GM12878 (cell line): Measurements from ENCODE around the gene DPPA3. TPM values are rescaled to one million over a fixed set of nuclear protein-coding genes. Genes with fewer than 3 reads are reported as not detected.

Experiments
- ATAC-seq: fragments of 200-7000 bp; cut with Tn5 transposase; 3 replicates; pipeline ENCODE4 v1.9.1; 2020; ENCODE audit warnings: mild to moderate bottlenecking, moderate library complexity
- BruUV-seq: library from RNA; stranded (reverse); fragments of 400-500 nt; replicated peaks from 2 replicates; lab custom pipeline; 2021; lab: Mats Ljungman, UMichigan
- CTCF ChIA-PET: fragments of 300-600 bp; sonication (Branson Sonifier 250); formaldehyde crosslinking; extraction: SDS; loops from one replicate; lab custom pipeline; 2021; ENCODE audit warnings: inconsistent platforms; lab: Yijun Ruan, JAX
- POLR2A ChIA-PET: fragments of 350-600 bp; formaldehyde crosslinking; extraction: SDS; loops from one replicate; lab custom pipeline; 2021; ENCODE audit warnings: inconsistent platforms; lab: Charles Lee
- RAD21 ChIA-PET: fragments of 300-600 bp; sonication (Branson Sonifier 250); formaldehyde crosslinking; loops from one replicate; lab custom pipeline; 2023; ENCODE audit warnings: antibody characterized with exemption; ENCODE audit not compliant: unreplicated experiment; lab: Charles Lee
- SMC1A ChIA-PET: fragments of 300-600 bp; sonication (Branson Sonifier 250); formaldehyde crosslinking; loops from one replicate; lab custom pipeline; 2023; ENCODE audit not compliant: unreplicated experiment, uncharacterized antibody; lab: Charles Lee
- DNase-seq: peaks from one replicate; pipeline ENCODE4 v3.0.0-alpha.2; 2011; ENCODE audit warnings: low read depth, low spot score
- FAIRE-seq: peaks from 3 replicates; lab custom pipeline; 2011; peaks lifted over from hg19 to GRCh38; lab: Jason Lieb, UNC
- H2AFZ ChIP-seq: 2 replicates; pipeline ENCODE4 v1.6.0; 2011; ENCODE audit warnings: low read depth, low read length, control low read depth; ENCODE audit not compliant: control insufficient read depth
- H3K27ac ChIP-seq: 2 replicates; pipeline ENCODE4 v1.5.1; 2011; ENCODE audit warnings: control low read depth; ENCODE audit not compliant: control insufficient read depth, insufficient read depth
- H3K27me3 ChIP-seq, 2 experiments: replicated peaks in 1 of 2; 2 replicates each; pipeline versions ENCODE4 v1.6.0 to v1.6.1; 2011; ENCODE audit warnings: low read length in 1 of 2; ENCODE audit not compliant: control insufficient read depth in 2 of 2, insufficient read depth in 2 of 2
- H3K36me3 ChIP-seq, 2 experiments: 2 replicates each; pipeline ENCODE4 v1.5.1; 2011; ENCODE audit warnings: low read length in 1 of 2; ENCODE audit not compliant: control insufficient read depth in 2 of 2, insufficient read depth in 2 of 2
- H3K4me1 ChIP-seq: 2 replicates; pipeline ENCODE4 v1.6.1; 2011; ENCODE audit warnings: mild to moderate bottlenecking, low read length, moderate library complexity, mixed read lengths; ENCODE audit not compliant: control insufficient read depth, insufficient read depth
- H3K4me2 ChIP-seq: 2 replicates; pipeline ENCODE4 v1.6.0; 2011; ENCODE audit warnings: control low read depth; ENCODE audit not compliant: control insufficient read depth, insufficient read depth
- H3K4me3 ChIP-seq: fragments of 200-600 bp; sonication (generic); 2 replicates; pipeline ENCODE4 v1.5.1; 2016
- H3K79me2 ChIP-seq: 2 replicates; pipeline ENCODE4 v1.6.0; 2011; ENCODE audit warnings: low read length; ENCODE audit not compliant: control insufficient read depth, insufficient read depth
- H3K9ac ChIP-seq: 2 replicates; pipeline ENCODE4 v1.8.0; 2011; ENCODE audit warnings: low read length, control low read depth, mixed read lengths; ENCODE audit not compliant: control insufficient read depth, insufficient read depth
- H3K9me3 ChIP-seq: replicated peaks from 3 replicates; pipeline ENCODE4 v1.5.1; 2011; ENCODE audit warnings: mild to moderate bottlenecking, low read length; ENCODE audit not compliant: control insufficient read depth, insufficient read depth
- H4K20me1 ChIP-seq: 2 replicates; pipeline ENCODE4 v1.6.0; 2011; ENCODE audit not compliant: control insufficient read depth, insufficient read depth
- ATF2 ChIP-seq: IDR thresholded peaks from 2 replicates; pipeline ENCODE4 v1.6.1; 2012; ENCODE audit warnings: low read length, inconsistent platforms
- BRCA1 ChIP-seq: IDR thresholded peaks from 2 replicates; pipeline ENCODE4 v1.6.1; 2011; ENCODE audit warnings: low read depth, low read length, improper control_type of control experiment
- CREM ChIP-seq: IDR thresholded peaks from 2 replicates; pipeline ENCODE4 v1.6.1; 2014; ENCODE audit warnings: antibody characterized with exemption, low read depth
- EP300 ChIP-seq, 2 experiments: fragments of 150-350 bp in 1 of 2; IDR thresholded peaks; 2 replicates each; pipeline ENCODE4 v1.6.1; 2011 to 2012; ENCODE audit warnings: low read depth in 2 of 2, low read length in 2 of 2, borderline replicate concordance in 1 of 2, improper control_type of control experiment in 1 of 2, inconsistent platforms in 1 of 2; ENCODE audit not compliant: control insufficient read depth in 1 of 2
- HDAC2 ChIP-seq: fragments of 200-600 bp; sonication (generic); IDR thresholded peaks from 2 replicates; pipeline ENCODE4 v1.6.1; 2017
- HDAC6 ChIP-seq: fragments of 200-600 bp; sonication (generic); IDR thresholded peaks from one replicate; pipeline ENCODE4 v1.8.0; 2017; ENCODE audit warnings: antibody characterized with exemption; ENCODE audit not compliant: unreplicated experiment
- HSF1 ChIP-seq: fragments of 150-350 bp; IDR thresholded peaks from 2 replicates; pipeline ENCODE4 v1.6.1; 2014; ENCODE audit warnings: mild to moderate bottlenecking, low read depth, low read length
- MTA2 ChIP-seq: fragments of 450-650 bp; IDR thresholded peaks from 2 replicates; pipeline ENCODE4 v1.6.1; 2016; ENCODE audit warnings: low read depth, mild to moderate bottlenecking, moderate library complexity
- PML ChIP-seq: IDR thresholded peaks from 2 replicates; pipeline ENCODE4 v1.6.1; 2012; ENCODE audit warnings: low read length, inconsistent platforms
- RB1 ChIP-seq: fragments of 450-650 bp; formaldehyde crosslinking; IDR thresholded peaks from 2 replicates; pipeline ENCODE4 v1.6.1; 2017; ENCODE audit warnings: mild to moderate bottlenecking, borderline replicate concordance
- SMARCA5 ChIP-seq: fragments of 450-650 bp; IDR thresholded peaks from 2 replicates; pipeline ENCODE4 v1.6.1; 2017; ENCODE audit warnings: mild to moderate bottlenecking
- SRF ChIP-seq, 2 experiments: IDR thresholded peaks; 2 replicates each; pipeline ENCODE4 v1.6.1; 2011; ENCODE audit warnings: low read depth in 2 of 2, low read length in 2 of 2, mild to moderate bottlenecking in 1 of 2, moderate library complexity in 1 of 2
- TAF1 ChIP-seq: IDR thresholded peaks from 2 replicates; pipeline ENCODE4 v1.6.1; 2011; ENCODE audit warnings: mild to moderate bottlenecking, low read depth, low read length, borderline replicate concordance
- TCF3 ChIP-seq: IDR thresholded peaks from 2 replicates; pipeline ENCODE4 v1.6.1; 2012; ENCODE audit warnings: low read depth, mild to moderate bottlenecking, low read length, borderline replicate concordance; ENCODE audit not compliant: insufficient read depth
- WRNIP1 ChIP-seq: IDR thresholded peaks from 2 replicates; pipeline ENCODE4 v1.6.1; 2011; ENCODE audit warnings: low read depth, low read length, improper control_type of control experiment, borderline replicate concordance
- ZNF274 ChIP-seq: IDR thresholded peaks from one replicate; pipeline ENCODE4 v1.8.0; 2011; ENCODE audit not compliant: insufficient read length, insufficient read depth
- ZSCAN29 ChIP-seq: fragments of 450-650 bp; IDR thresholded peaks from 2 replicates; pipeline ENCODE4 v1.6.1; 2017; ENCODE audit warnings: mild to moderate bottlenecking, moderate library complexity
- WGBS: methylation state at CpG from one replicate; pipeline ENCODE4 v1.1.6; 2016; ENCODE audit warnings: low lambda C conversion rate; ENCODE audit not compliant: insufficient replicate concordance, insufficient coverage; ENCODE audit errors: missing lambda C conversion rate; 5-methylcytosine and 5-hydroxymethylcytosine counted together
- in situ Hi-C: fragments of 300-500 bp; cut with MboI; formaldehyde crosslinking; loops from 9 replicates; pipeline ENCODE4 v1.14.3; 2018; ENCODE audit warnings: mixed read lengths
- intact Hi-C: fragments of 100-400 bp; cut with micrococcal nuclease; formaldehyde crosslinking; loops from one replicate; pipeline ENCODE4 v1.14.2; 2022; ENCODE audit not compliant: unreplicated experiment
- polyA plus RNA-seq, 11 experiments: library from polyadenylated mRNA; depleted of rRNA in 4 of 11; unstranded in 6 of 11; stranded (reverse) in 5 of 11; fragments of >200 nt; fragmentation: Nextera tagmentation in 4 of 11; fragmentation: Illumina TruSeq in 1 of 11; extraction: Ambion mirVana in 4 of 11; extraction: Trizol in 1 of 11; gene quantifications; 1 replicate in 1 of 11; 2 replicates in 10 of 11; pipeline versions ENCODE4 v1.2.1 to v1.2.3, GENCODE V29; 2011 to 2016; ENCODE audit warnings: inconsistent platforms in 2 of 11, missing spikeins in 2 of 11, low read depth in 1 of 11
- total RNA-seq, 4 experiments: library from RNA; depleted of rRNA in 3 of 4; stranded (reverse); fragments of >200 nt in 3 of 4; fragmentation: Illumina TruSeq in 1 of 4; extraction: Trizol in 1 of 4; gene quantifications; 2 replicates each; pipeline versions ENCODE4 v1.2.1 to v1.2.3, GENCODE V29; 2013 to 2021

Gene DPPA3
- total and polyA plus RNA-seq, 10 of the 15 experiments (the other 5 are each of a cell fraction or from before 2014, with no cell fraction given): 0.05 TPM; not detected in 9

- no peaks in the 10 kb centered on the region for H4K20me1 ChIP-seq
- intact Hi-C loops: no loop called here
- TF ChIP-seq TCF3 (no peak), SRF (IDR thresholded peaks at IDR 0.05; ENCODE audit: low read depth in 2 of 2, low read length in 2 of 2) (no peak), CREM (no peak), SMARCA5 (no peak), PML (no peak), HSF1 (no peak), TAF1 (no peak), RB1 (no peak), MTA2 (no peak), EP300 (IDR thresholded peaks at IDR 0.05; ENCODE audit: borderline replicate concordance in 1 of 2, control insufficient read depth in 1 of 2, low read depth in 2 of 2, low read length in 2 of 2) (no peak), ZSCAN29 (no peak), HDAC2 (no peak), WRNIP1 (no peak), HDAC6 (no peak), ZNF274 (no peak), ATF2 (no peak), BRCA1 (no peak)
- ChIA-PET CTCF (no interaction called here), POLR2A (no interaction called here), SMC1A (no interaction called here), RAD21 (no interaction called here)
- ATAC-seq: no peak
- H3K9ac ChIP-seq: no peak overlapping the region
- WGBS: 31% methylated on average over 3 of the region's 3 CpGs
- no peaks in the 10 kb centered on the region for H3K9me3 ChIP-seq
- no peaks in the 10 kb centered on the region for H3K79me2 ChIP-seq
- in situ Hi-C loops: no loop called here
- H3K4me2 ChIP-seq: no peak overlapping the region
- H3K27me3 ChIP-seq: no peaks in the 10 kb centered on the region; a peak in 1 of 4 replicates
- DNase-seq: no peak
- no TSS peak for BruUV-seq
- H3K27ac ChIP-seq: no peak overlapping the region
- no peak for FAIRE-seq
- H2AFZ ChIP-seq: no peak overlapping the region
- no peaks in the 10 kb centered on the region for H3K36me3 ChIP-seq
- no peaks in the 10 kb centered on the region for H3K4me1 ChIP-seq
- H3K4me3 ChIP-seq: no peak overlapping the region
Measured at GRCh38 chr12:7732993-7733392, 21.8 kb downstream of the DPPA3 start.
